Measurements from ENCODE around the gene ETF1.

ETF1 gene

DNA sequence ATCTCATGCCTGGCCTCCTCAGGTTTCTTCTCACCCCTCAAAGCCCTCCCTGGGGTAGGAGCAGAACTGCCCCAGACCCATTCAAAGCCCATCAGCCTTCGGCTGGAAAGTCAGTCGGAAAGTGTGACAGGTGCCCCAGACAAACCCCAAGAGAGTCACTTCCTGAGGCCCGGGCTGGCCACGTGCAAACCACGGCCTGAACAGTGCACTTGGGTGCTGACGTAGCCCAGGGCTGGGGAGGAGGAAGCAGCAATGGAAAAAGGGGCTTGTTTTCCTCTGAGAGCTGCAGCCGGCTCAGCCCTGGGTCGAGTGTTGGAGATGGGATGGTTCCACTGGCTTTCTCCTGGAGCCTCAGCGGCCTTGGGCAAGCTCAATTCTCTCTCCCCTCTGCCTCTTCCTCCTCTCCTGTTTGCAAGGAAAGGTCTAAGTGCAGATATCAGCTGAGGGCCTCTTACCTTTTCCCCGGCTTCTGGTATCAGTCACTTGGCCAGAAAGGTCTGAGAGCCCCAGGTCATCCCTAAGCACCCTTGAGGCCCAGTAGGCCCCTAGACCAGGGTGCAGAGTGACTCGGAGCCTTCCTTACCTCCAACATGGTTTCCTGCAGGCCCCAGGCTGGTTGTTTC is 83.6 kb downstream of the ETF1 start:
- DNase-seq: no peak

DNA sequence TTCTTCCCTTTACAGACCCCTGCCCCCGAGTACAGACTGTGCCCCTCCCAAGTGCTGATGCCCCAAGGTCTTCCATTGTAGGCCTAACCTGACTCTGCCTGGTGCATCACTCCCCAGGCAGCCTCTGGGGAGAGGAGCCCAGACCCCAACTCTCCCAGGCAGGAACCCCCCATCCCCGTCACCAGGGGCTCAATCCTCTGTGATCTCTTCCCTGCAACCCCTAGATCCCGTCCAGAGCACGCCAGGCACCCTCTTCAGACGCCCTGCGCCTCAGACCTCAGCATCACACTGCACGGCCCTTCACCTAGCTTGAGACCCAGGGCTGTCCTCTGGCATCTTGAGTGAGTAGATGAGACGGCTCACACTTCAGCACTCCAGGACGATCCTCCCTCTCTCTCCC is 84.2 kb downstream of the ETF1 start:
- DNase-seq: no peak

DNA sequence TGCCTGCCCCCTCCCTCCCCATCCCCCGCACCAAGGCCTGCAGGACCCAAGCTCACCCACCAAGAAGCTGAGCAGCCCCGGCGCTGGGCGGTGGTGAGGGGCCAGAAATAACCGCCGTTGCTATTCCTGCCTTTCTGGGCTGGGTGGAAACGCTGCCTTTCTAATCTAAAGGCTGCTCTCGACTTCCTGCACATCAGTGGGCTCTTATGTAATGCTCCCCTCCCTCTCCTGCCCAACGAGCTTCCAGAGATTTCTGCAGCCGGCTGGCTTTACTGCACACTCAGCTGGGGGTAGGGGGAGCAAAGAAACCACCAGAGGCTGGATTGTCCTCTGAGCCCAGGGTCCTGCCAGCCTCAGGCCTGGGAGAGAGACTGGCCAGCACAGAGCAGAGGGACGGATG is 84.7 kb downstream of the ETF1 start:
- DNase-seq: no peak

DNA sequence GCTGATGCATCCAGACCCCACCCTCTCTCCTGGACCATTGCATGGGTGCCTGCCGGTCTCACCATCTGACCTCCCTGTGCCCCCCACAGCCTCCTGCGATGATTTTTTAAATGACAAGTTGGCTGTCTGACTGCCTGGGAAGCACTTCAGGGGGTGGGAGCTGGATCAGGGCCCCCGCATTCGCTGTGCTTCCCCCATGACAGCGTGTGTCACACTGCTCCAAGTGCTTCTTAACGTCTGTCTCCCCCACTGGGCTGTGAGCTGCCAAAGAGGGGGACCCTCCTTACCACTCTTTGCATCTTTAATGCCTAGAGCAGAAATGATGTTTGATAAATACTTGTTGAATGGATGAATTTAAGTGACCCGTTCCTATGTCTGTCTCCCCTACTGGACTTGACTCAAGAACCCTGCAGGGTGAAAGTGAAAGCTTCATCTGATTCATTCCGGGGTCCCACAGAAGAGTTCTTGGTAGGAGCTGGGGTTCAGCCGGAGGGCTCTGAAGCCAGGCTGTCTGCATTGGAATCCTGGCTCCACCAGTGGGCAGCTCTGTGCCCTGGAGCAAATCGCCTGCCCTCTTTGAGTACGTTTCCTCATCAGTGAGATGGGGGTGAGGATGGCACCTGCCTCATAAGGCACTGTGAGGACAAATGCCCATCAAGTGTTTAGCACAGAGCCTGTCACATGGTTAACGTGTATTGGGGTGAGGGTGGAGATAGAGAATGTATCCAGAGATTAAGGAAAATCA is 85.3 kb downstream of the ETF1 start:
- DNase-seq: no peak

Measured in NCI-H510A (cell line).